Osteocyte (in vitro differentiated cells): ENCODE data around the gene UBTD1. TPM values are rescaled to one million over a fixed set of nuclear protein-coding genes. Genes with fewer than 3 reads are reported as not detected.

Source experiments
- DNase-seq: peaks from one replicate; pipeline ENCODE4 v3.0.0; 2021; ENCODE audit warnings: mixed read lengths; ENCODE audit not compliant: unreplicated experiment; ENCODE audit errors: extremely low spot score
- H3K27ac Mint-ChIP-seq: one replicate; pipeline ENCODE4 v1.8.0; 2021; ENCODE audit warnings: mild to moderate bottlenecking, mixed read lengths; ENCODE audit not compliant: unreplicated experiment
- H3K27me3 Mint-ChIP-seq: one replicate; pipeline ENCODE4 v1.8.0; 2021; ENCODE audit warnings: mixed read lengths; ENCODE audit not compliant: unreplicated experiment
- H3K36me3 Mint-ChIP-seq: one replicate; pipeline ENCODE4 v1.8.0; 2021; ENCODE audit warnings: mixed read lengths; ENCODE audit not compliant: unreplicated experiment
- H3K4me1 Mint-ChIP-seq: one replicate; pipeline ENCODE4 v1.8.0; 2021; ENCODE audit warnings: mixed read lengths; ENCODE audit not compliant: unreplicated experiment
- H3K4me3 Mint-ChIP-seq: one replicate; pipeline ENCODE4 v1.8.0; 2021; ENCODE audit warnings: mild to moderate bottlenecking, moderate library complexity, mixed read lengths; ENCODE audit not compliant: unreplicated experiment
- H3K9me3 Mint-ChIP-seq: one replicate; pipeline ENCODE4 v1.8.0; 2021; ENCODE audit warnings: mixed read lengths; ENCODE audit not compliant: unreplicated experiment
- total RNA-seq: library from RNA; stranded (reverse); gene quantifications from 2 replicates; pipeline ENCODE4 v1.2.1, GENCODE V29; 2021
- TF ChIP-seq, protein P1 (sequence below): fragments of 200-600 bp; sonication (generic); IDR thresholded peaks from 2 replicates; pipeline ENCODE4 v1.5.0; 2021; ENCODE audit warnings: antibody characterized with exemption, mild to moderate bottlenecking, moderate library complexity

UBTD1 gene
- total RNA-seq, 1 donor from 2014 or later: 25.6 TPM

DNA sequence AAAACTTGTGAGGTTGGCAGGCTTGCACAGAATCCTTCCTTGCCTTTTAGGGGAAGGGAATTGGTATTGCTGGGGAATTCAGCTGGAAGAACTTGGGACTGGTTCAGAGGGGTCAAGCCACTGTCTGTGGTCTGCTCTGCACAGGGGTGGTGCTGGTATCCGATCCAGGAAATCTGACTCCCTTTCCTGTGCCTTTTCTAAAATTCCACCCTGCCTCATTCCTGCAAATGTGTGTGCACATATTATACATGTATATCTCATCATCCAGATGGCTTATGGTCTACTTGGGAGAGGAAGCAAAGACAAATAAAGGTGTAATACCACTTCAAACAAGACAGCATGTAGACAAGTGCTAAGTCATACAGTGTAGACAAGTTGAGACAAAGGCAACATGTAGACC, 14.3 kb downstream of the UBTD1 start:
- TF ChIP-seq, protein P1, sequence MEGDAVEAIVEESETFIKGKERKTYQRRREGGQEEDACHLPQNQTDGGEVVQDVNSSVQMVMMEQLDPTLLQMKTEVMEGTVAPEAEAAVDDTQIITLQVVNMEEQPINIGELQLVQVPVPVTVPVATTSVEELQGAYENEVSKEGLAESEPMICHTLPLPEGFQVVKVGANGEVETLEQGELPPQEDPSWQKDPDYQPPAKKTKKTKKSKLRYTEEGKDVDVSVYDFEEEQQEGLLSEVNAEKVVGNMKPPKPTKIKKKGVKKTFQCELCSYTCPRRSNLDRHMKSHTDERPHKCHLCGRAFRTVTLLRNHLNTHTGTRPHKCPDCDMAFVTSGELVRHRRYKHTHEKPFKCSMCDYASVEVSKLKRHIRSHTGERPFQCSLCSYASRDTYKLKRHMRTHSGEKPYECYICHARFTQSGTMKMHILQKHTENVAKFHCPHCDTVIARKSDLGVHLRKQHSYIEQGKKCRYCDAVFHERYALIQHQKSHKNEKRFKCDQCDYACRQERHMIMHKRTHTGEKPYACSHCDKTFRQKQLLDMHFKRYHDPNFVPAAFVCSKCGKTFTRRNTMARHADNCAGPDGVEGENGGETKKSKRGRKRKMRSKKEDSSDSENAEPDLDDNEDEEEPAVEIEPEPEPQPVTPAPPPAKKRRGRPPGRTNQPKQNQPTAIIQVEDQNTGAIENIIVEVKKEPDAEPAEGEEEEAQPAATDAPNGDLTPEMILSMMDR: no peak
- H3K27ac Mint-ChIP-seq: peak overlapping the region; percentile 2
- H3K4me3 Mint-ChIP-seq: no peak overlapping the region
- peaks cover 33% of the 10 kb centered on the region for H3K4me1 Mint-ChIP-seq
- H3K9me3 Mint-ChIP-seq: no peaks in the 10 kb centered on the region
- no peaks in the 10 kb centered on the region for H3K36me3 Mint-ChIP-seq
- DNase-seq: no peak
- no peaks in the 10 kb centered on the region for H3K27me3 Mint-ChIP-seq

DNA sequence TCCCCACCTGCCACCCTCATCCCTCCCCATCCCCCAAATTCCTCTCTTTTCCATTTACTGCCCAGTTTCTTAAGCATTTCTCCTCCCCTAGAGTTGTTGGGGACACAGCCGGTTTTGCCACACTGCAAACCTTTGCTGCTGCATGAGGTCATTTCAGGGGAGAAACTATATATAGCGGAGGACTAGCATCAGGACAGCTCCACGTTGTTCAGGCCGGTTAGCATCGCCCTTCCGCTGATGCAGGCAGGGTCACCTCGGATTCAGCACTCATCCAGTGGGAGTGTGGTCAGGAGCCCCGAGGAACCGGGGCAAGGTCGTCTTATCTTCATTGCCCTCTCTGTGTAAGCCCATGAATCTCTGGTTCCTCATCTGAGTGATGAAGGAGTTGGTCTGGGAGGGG, 15.6 kb downstream of the UBTD1 start:
- Mint-ChIP-seq H3K9me3 (no peaks in the 10 kb centered on the region), H3K4me3 (no peak overlapping the region), H3K4me1 (peaks cover 35% of the 10 kb centered on the region), H3K36me3 (no peaks in the 10 kb centered on the region), H3K27ac (no peak overlapping the region), H3K27me3 (no peaks in the 10 kb centered on the region)
- TF ChIP-seq, protein P1: no peak
- no peak for DNase-seq

DNA sequence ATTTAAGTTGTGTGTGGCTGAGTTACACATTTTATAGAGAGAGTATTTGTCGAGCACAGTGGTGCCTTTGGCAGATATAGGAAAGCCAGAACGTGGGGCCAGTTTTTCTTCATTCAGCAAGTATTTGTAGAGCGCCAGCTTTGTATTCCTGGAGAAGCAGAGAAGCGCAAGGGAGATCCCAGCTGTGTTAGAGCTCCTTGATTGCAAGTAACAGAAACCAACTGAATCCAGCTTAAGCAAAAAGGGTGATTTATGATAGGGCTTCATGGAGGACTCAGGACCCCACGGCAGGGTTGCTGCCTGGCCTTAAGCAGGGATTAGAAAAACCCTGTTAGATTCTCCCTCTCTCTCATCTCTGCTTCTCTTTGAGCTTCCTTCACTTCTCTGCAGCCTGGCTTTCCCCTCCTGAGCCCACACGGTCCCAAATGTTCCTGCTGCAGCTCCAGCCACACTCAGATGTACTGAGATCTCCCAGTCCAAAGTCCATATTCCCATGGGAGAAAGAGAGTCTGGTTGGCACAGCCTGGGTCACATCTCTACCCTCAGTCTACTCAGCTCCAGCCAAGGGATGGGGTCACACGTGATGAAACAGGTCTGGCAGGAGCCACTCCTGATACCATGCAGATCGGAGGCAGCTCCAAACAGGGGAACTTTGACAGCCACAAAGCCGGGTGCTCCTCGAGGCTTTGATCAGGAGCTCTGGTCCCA, 16.7 kb downstream of the UBTD1 start:
- H3K4me1 Mint-ChIP-seq: peaks cover 40% of the 10 kb centered on the region
- H3K27ac Mint-ChIP-seq: no peak overlapping the region
- TF ChIP-seq, protein P1: no peak
- no peak for DNase-seq
- no peaks in the 10 kb centered on the region for H3K9me3 Mint-ChIP-seq
- H3K4me3 Mint-ChIP-seq: no peak overlapping the region
- no peaks in the 10 kb centered on the region for H3K27me3 Mint-ChIP-seq
- no peaks in the 10 kb centered on the region for H3K36me3 Mint-ChIP-seq

DNA sequence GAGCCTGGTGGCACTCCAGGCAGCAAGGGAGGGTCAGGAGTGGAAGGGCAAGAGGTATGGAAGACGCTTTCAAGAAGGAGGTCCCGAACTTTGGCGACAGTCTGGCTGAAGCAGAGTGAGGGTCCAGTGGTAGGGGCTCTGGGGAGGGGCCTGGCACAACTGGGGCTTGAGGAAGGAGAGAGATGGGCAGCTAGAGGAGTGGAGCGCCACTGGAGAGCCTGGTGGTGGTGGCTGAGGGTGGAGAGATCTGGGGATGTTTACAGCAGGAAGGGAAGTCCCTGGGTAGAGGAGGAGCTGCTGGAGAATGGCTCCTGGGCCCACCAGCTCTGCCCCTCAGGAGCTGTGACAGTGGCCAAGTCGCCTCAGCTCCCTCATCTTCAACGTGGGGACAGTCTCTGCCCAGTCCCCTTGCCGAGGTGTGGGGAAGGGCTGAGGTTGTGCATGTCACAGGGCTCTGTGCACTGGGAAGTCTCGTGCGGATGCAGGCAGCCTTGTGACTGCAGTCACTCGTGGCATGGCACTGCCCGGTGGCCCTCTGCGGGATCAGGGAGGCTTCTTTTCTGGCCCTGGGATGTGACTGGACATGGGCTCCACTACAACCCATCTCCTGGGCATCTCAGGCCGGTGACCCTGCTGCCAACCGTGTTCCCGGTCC, 18.5 kb downstream of the UBTD1 start:
- no peaks in the 10 kb centered on the region for H3K9me3 Mint-ChIP-seq
- peak overlapping the region; percentile 59 for H3K27ac Mint-ChIP-seq
- peaks cover 40% of the 10 kb centered on the region for H3K4me1 Mint-ChIP-seq
- DNase-seq: no peak
- TF ChIP-seq, protein P1: no peak
- H3K27me3 Mint-ChIP-seq: no peaks in the 10 kb centered on the region
- no peaks in the 10 kb centered on the region for H3K36me3 Mint-ChIP-seq
- no peak overlapping the region for H3K4me3 Mint-ChIP-seq

DNA sequence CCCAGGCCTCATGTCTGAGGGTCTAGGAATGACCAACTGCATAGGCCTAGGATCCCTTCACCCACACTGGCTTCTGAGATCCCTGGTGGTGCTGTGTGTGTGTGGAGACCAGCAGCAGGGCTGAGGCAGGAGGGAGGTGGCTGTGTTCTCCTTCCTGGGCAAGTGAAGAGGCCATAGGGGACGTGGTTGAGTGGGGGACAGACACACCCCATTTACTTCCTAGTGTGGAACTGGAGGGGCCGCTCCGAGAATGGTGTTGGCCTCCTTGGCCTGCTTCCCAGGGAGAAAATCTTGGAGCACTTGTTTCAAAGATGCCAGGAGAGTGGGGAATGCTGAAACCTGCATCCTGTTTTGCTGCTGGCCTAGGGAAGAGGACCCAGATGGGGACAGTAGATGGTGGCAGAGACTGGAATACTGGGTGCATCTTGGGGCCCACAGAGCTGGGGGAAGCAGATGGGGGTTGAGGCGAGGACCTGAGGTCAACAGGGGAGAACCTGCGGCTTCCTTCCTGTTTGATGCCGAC, 19.1 kb downstream of the UBTD1 start:
- peaks cover 39% of the 10 kb centered on the region for H3K4me1 Mint-ChIP-seq
- H3K9me3 Mint-ChIP-seq: no peaks in the 10 kb centered on the region
- no peaks in the 10 kb centered on the region for H3K27me3 Mint-ChIP-seq
- DNase-seq: no peak
- peak overlapping the region; percentile 21 for H3K27ac Mint-ChIP-seq
- TF ChIP-seq, protein P1: no peak
- H3K36me3 Mint-ChIP-seq: no peaks in the 10 kb centered on the region
- no peak overlapping the region for H3K4me3 Mint-ChIP-seq
